HT-29 (cell line): Measurements from ENCODE around the gene PTPRN2. TPM values are rescaled to one million over a fixed set of nuclear protein-coding genes. Genes with fewer than 3 reads are reported as not detected.
A peak's percentile ranks its signal among the peaks of the same experiment; 100 is the strongest.
"Not testable (repeated sequence)": the region's sequence is repeated elsewhere in the genome, so short reads cannot be mapped to it uniquely, and the experiment has no call there.

Experiments
- DNase-seq: peaks from one replicate; pipeline ENCODE4 v3.0.0-alpha.2; 2015; ENCODE audit warnings: low spot score
- total RNA-seq: library from RNA; depleted of rRNA; stranded (reverse); fragments of >200 nt; shearing (Covaris generic); gene quantifications from 2 replicates; pipeline ENCODE4 v1.2.3, GENCODE V29; 2014

The PTPRN2 gene
- total RNA-seq, 1 experiment from 2014 or later: 1.7 TPM

- DNase-seq: no peak
Observed at GRCh38 chr7:158419238-158419785, 168.3 kb downstream of the PTPRN2 start.

GRCh38 chr7:158418395-158418794, 169.2 kb downstream of the PTPRN2 start:
- not testable (repeated sequence) for DNase-seq

GRCh38 chr7:158416283-158416933, 171.2 kb downstream of the PTPRN2 start:
- no peak for DNase-seq

GRCh38 chr7:158415316-158415715, 172.3 kb downstream of the PTPRN2 start:
- no peak for DNase-seq

- DNase-seq: no peak
Observed at GRCh38 chr7:158414486-158414961, 173.1 kb downstream of the PTPRN2 start.

GRCh38 chr7:158414002-158414401, 173.6 kb downstream of the PTPRN2 start:
- DNase-seq: peak; percentile 32

- no peak for DNase-seq
Observed at GRCh38 chr7:158411232-158411950, 176.2 kb downstream of the PTPRN2 start.

GRCh38 chr7:158410720-158411119, 176.9 kb downstream of the PTPRN2 start:
- DNase-seq: no peak

DNA sequence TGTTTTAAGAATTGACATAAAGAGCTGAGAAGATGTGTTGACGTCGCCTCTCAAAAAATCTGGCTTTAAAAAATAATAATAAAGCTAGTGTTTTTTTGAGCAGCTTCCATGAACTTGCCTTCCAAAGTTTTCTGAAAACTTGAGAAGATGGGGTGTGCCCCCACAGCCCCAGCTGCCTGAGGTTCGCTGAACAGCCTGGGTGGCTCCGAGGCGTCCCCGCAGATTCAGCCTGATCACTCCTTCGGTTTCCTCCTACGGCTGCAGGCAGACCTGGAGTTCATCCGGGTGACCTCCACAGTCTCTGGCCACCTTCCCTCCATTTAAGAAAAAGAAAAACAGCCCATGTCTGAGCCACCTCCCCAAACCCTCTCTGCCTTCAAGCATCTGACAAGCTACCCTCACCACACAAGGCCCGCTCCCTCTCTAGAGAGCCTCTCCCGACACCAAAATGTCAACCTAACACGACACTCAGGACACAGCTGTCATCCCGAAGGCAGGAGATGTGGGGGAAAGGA, 177.8 kb downstream of the PTPRN2 start:
- DNase-seq: no peak

GRCh38 chr7:158409120-158409519, 178.5 kb downstream of the PTPRN2 start:
- no peak for DNase-seq

DNA sequence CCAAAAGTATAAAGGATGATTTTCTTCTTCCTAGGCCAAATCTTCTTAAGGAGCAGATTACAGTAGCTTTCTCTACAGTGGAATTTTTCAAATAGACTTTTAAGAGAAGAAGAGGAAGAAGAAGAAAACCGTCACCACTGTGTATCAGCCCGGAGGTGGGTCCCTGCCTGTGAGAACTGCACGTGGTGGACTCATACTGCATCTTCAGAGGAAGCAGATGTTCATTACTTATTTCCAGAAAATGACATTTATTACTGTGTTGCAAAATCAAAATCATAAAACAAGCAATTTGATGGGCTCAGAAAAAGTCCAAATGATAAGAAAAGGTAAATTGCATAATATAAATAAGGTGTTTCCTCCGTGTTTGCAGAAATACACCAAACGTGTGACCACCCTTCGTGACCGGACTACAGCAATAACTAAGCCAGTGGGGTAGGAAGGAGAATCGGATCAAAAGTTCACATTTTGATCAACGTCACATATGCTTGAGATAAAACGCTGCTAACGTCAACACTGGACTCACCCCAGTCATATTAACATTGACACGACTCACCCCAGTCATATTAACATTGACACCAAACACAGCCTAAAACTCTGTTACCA, 179.2 kb downstream of the PTPRN2 start:
- no peak for DNase-seq

DNA sequence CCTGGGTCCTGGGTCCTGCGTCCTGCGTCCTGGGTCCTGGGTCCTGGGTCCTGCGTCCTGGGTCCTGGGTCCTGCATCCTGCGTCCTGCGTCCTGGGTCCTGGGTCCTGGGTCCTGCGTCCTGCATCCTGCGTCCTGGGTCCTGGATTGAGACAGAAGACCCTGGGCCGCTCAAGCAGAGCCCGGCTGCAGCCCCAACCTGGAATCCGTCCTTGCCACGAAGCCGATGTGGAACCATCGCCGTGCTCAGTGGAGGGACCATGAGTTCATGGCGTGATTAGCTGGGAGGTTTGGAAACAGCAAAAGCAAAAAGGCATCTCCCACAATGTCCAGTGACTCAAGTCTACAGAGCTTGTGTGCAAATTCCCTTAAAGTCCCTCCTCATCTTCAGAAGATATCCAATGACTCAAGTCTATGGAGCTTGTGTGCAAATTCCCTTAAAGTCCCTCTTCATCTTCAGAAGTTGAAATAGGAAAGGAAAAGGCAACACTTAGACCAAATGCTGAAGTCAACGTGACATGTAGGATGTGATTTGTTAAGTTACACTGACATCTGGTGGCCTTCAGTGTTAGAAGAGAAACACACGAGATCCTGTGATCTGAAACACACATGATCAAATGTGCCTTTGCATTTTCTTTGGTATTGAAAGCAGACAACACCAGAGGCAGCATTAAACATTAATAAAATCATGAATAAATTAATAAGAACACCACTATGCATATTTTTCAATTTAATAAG, 179.9 kb downstream of the PTPRN2 start:
- DNase-seq: peak; percentile 74

GRCh38 chr7:158406801-158407200, 180.8 kb downstream of the PTPRN2 start:
- DNase-seq: no peak

- no peak for DNase-seq
Observed at GRCh38 chr7:158406364-158406763, 181.3 kb downstream of the PTPRN2 start.

GRCh38 chr7:158405771-158406170, 181.9 kb downstream of the PTPRN2 start:
- DNase-seq: not testable (repeated sequence)

- no peak for DNase-seq
Observed at GRCh38 chr7:158405324-158405723, 182.3 kb downstream of the PTPRN2 start.

- DNase-seq: no peak
Observed at GRCh38 chr7:158404031-158404761, 183.4 kb downstream of the PTPRN2 start.

GRCh38 chr7:158403013-158403821, 184.4 kb downstream of the PTPRN2 start:
- DNase-seq: no peak

DNA sequence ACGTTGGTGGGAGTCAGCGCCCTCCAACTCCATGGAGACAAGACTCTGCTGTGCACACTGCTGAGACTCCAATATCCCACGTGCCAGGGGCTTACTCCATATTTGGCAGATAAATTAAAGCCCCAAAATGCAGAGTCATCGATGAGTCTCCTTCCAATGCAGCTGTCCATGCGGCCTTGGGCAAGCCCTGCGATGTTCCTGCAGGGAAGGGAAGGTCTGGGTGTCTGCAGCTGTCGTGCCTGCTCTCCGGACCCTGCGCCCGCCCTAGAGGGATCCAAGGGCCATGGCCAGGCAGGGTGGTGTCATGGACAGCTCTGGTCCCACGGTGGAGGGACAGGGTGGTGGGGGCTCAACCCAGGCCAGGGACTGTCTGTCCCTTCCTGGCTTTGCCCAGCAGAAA, 185.2 kb downstream of the PTPRN2 start:
- DNase-seq: no peak

- DNase-seq: no peak
Observed at GRCh38 chr7:158401826-158402225, 185.8 kb downstream of the PTPRN2 start.
